ENCODE results near the gene THAP2. TPM values are rescaled to one million over a fixed set of nuclear protein-coding genes. Genes with fewer than 3 reads are reported as not detected.
A peak's percentile ranks its signal among the peaks of the same experiment; 100 is the strongest.

THAP2 gene
- total RNA-seq, 1 donor from 2014 or later = 5.2 TPM

DNA sequence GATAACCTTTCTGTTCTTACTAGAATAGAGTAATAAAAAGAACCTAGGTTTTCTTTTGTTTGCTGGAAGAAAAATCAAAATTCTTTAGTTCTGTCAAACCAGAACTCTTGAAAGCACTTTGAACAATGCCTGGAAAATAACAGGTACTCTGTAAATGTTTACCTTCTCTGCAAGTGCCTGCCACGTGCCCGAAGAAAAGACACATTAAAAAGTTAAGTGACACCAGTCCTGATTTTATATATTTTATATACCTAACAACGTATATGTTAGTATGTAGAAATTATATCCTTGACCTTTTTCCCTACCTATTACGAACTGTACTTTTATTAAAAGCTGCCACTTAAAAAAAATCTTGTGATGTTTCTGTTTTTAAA lies 976 bp downstream of the THAP2 start:
- TF ChIP-seq, protein P1, sequence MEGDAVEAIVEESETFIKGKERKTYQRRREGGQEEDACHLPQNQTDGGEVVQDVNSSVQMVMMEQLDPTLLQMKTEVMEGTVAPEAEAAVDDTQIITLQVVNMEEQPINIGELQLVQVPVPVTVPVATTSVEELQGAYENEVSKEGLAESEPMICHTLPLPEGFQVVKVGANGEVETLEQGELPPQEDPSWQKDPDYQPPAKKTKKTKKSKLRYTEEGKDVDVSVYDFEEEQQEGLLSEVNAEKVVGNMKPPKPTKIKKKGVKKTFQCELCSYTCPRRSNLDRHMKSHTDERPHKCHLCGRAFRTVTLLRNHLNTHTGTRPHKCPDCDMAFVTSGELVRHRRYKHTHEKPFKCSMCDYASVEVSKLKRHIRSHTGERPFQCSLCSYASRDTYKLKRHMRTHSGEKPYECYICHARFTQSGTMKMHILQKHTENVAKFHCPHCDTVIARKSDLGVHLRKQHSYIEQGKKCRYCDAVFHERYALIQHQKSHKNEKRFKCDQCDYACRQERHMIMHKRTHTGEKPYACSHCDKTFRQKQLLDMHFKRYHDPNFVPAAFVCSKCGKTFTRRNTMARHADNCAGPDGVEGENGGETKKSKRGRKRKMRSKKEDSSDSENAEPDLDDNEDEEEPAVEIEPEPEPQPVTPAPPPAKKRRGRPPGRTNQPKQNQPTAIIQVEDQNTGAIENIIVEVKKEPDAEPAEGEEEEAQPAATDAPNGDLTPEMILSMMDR (IDR thresholded peaks at IDR 0.05) = no peak
- peak overlapping the region; percentile 100 for H3K4me3 Mint-ChIP-seq (ENCODE audit: unreplicated experiment)
- H3K27me3 Mint-ChIP-seq (ENCODE audit: low read depth) = no peaks in the 10 kb centered on the region
- no peak for DNase-seq (ENCODE audit: low spot score)
- peak overlapping the region; percentile 100 for H3K27ac Mint-ChIP-seq (ENCODE audit: unreplicated experiment)
- no peaks in the 10 kb centered on the region for H3K9me3 Mint-ChIP-seq (ENCODE audit: low read depth)
- H3K36me3 Mint-ChIP-seq (ENCODE audit: low read depth) = peaks cover 5% of the 10 kb centered on the region
- H3K4me1 Mint-ChIP-seq (ENCODE audit: low read depth) = peaks cover 30% of the 10 kb centered on the region

DNA sequence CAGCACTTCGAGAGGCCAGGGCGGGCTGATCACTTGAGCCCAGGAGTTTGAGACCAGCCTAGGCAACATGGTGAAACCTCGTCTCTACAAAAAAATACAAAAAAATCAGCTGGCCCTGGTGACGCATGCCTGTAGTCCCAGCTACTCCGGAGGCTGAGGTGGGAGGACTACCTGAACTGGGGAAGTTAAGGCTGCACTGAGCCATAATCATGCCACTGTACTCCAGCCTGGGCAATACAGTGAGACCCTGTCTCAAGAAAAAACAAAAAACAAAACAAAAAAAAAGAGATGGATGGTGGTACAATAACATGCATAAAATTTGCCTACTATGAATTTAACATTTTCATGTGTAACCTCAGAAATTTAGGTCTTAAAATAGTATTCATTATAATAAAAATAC lies 2.2 kb downstream of the THAP2 start:
- H3K4me3 Mint-ChIP-seq (ENCODE audit: unreplicated experiment) = no peak overlapping the region
- TF ChIP-seq, protein P1 (IDR thresholded peaks at IDR 0.05) = no peak
- H3K36me3 Mint-ChIP-seq (ENCODE audit: low read depth) = peaks cover 5% of the 10 kb centered on the region
- peaks cover 24% of the 10 kb centered on the region for H3K4me1 Mint-ChIP-seq (ENCODE audit: low read depth)
- no peaks in the 10 kb centered on the region for H3K9me3 Mint-ChIP-seq (ENCODE audit: low read depth)
- H3K27me3 Mint-ChIP-seq (ENCODE audit: low read depth) = no peaks in the 10 kb centered on the region
- DNase-seq (ENCODE audit: low spot score) = no peak
- no peak overlapping the region for H3K27ac Mint-ChIP-seq (ENCODE audit: unreplicated experiment)

DNA sequence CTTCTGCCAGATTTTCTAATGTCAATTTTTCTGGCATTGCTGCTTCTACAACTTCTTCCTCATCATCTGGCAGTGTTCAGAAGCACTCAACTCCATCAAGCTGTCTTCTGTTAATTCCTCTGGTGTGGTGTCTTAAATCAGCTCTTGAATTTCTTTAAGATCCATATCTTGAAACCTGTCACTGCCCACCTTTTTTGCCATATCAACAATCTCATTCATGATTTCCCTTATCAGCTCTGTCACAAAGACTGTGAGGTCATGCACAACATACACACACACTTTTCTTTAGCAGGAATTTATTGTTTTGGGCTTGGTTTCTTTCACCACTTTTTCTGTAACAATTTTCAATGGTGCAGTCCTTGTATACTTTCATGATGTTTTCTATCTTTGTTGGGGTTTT lies 7.2 kb downstream of the THAP2 start:
- H3K4me3 Mint-ChIP-seq (ENCODE audit: unreplicated experiment) = no peak overlapping the region
- no peak overlapping the region for H3K27ac Mint-ChIP-seq (ENCODE audit: unreplicated experiment)
- TF ChIP-seq, protein P1 (IDR thresholded peaks at IDR 0.05) = no peak
- no peak for DNase-seq (ENCODE audit: low spot score)
- peaks cover 2% of the 10 kb centered on the region for H3K36me3 Mint-ChIP-seq (ENCODE audit: low read depth)
- H3K27me3 Mint-ChIP-seq (ENCODE audit: low read depth) = no peaks in the 10 kb centered on the region
- no peaks in the 10 kb centered on the region for H3K9me3 Mint-ChIP-seq (ENCODE audit: low read depth)
- no peaks in the 10 kb centered on the region for H3K4me1 Mint-ChIP-seq (ENCODE audit: low read depth)

DNA sequence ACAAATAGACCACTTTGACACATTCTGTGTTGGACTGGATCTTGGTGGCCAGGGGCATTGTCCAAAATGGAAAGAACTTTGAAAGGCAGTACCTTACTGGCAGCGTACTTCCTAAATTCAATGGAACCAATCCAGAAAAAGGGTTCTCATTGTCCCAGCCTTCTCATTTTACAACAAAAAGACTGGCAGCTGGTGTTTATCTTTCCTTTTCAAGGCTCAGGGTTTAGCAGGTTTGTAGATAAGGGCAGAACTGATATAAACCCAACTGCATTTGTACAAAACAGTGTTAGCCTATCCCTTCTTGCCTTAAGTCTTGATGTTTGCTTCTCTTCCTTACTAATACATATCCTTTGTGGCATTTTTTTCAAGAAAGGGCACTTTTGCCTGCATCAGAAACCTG lies 7.7 kb downstream of the THAP2 start:
- Mint-ChIP-seq H3K4me1 (ENCODE audit: low read depth) (no peaks in the 10 kb centered on the region), H3K4me3 (ENCODE audit: unreplicated experiment) (no peak overlapping the region), H3K36me3 (ENCODE audit: low read depth) (peaks cover 2% of the 10 kb centered on the region), H3K27ac (ENCODE audit: unreplicated experiment) (no peak overlapping the region), H3K9me3 (ENCODE audit: low read depth) (no peaks in the 10 kb centered on the region), H3K27me3 (ENCODE audit: low read depth) (no peaks in the 10 kb centered on the region)
- TF ChIP-seq, protein P1 (IDR thresholded peaks at IDR 0.05) = no peak
- no peak for DNase-seq (ENCODE audit: low spot score)

DNA sequence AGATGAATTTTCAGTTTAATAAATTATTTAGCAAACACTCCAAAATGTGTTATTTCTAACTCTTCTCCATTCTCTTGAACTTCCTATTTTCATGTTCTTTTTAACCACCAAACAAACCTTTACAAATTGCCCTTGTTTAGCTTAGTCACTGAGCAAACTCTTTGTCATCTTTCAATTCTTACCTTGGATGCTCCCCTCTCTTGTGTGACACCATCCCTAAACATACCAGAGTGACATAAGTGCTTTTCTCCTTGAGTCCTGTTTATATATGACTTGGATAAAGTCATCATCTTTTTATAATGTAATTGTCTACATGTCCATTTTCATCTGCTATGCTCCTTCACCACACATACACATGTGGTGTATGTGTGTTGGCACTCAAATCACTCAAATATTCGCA lies 18.4 kb downstream of the THAP2 start:
- Mint-ChIP-seq H3K4me3 (ENCODE audit: unreplicated experiment) (no peak overlapping the region), H3K27ac (ENCODE audit: unreplicated experiment) (no peak overlapping the region), H3K36me3 (ENCODE audit: low read depth) (no peaks in the 10 kb centered on the region), H3K9me3 (ENCODE audit: low read depth) (no peaks in the 10 kb centered on the region), H3K4me1 (ENCODE audit: low read depth) (peaks cover 7% of the 10 kb centered on the region), H3K27me3 (ENCODE audit: low read depth) (no peaks in the 10 kb centered on the region)
- DNase-seq (ENCODE audit: low spot score) = no peak
- TF ChIP-seq, protein P1 (IDR thresholded peaks at IDR 0.05) = no peak
